Stimulated activated CD4-positive, alpha-beta T cell treated with anti-CD3 and anti-CD28 coated beads, Interleukin-4, amount 100 ng/mL, for 24 hours (primary cell): ENCODE results near the gene CPNE8.

Experiments
- DNase-seq: peaks from one replicate; pipeline ENCODE4 v3.0.0-alpha.2; 2020

CPNE8 gene

DNA sequence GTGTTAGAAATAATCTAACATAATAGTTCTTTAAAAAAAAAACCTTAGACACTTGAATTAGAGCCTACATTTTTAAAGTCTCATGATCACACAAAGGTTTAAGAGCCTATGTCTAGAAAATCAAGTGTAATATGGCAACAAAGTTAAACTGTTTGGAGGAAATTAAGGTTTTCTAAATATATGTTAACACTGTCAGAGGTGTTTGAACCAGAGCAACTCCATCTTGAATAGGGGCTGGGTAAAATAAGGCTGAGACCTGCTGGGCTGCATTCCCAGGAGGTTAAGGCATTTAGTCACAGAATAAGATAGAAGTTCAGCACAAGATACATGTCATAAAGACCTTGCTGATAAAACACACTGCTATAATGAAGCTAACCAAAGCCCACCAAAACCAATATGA, 12.4 kb downstream of the CPNE8 start:
- DNase-seq: no peak

- DNase-seq: no peak
Measured at GRCh38 chr12:38892087-38892786, 13.2 kb downstream of the CPNE8 start.

GRCh38 chr12:38890102-38890855, 15.1 kb downstream of the CPNE8 start:
- no peak for DNase-seq

DNA sequence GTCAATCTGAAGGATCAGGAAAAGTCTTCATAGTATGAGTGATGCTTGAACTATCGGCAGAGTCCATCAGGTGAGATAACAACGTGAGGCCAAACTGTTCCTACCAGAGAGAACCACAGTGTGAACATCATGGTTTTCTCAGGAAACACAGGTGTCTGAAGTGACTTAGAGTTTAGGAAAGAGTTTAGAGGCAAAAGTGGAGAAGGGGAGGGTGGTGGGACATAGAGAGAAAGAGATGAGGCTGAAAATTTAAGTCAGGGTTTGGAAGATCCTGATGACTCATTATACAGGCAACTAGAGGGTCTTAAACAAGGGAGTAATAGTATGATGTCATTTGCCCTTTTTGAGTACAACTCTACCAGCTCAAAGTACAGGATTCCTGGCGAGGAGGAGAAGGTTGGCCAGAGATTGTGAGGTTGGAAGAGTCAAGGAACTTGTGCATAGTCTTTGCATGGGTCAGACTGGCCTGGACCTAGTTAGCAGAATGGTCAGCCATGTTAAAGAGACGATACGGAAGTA, 16.0 kb downstream of the CPNE8 start:
- no peak for DNase-seq

DNA sequence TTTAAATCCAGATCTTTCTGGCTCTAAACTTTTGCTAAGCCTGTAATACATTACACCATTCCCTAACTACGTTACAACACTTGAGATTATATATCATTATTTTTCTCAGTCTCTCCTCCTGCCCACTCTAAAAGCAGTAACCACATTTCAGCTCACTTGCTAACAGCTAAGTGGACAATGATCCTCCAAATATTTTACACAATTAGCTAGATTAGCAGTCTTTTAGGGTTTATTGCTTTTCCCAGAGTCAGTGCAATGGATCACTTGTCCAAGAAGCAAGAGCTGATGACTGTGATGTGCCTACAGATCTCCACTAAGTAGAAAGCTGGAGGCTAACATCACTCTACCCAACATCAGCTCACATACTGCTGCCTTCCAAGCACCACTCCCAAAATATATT, 17.6 kb downstream of the CPNE8 start:
- DNase-seq: no peak

GRCh38 chr12:38886931-38887330, 18.5 kb downstream of the CPNE8 start:
- DNase-seq: no peak

DNA sequence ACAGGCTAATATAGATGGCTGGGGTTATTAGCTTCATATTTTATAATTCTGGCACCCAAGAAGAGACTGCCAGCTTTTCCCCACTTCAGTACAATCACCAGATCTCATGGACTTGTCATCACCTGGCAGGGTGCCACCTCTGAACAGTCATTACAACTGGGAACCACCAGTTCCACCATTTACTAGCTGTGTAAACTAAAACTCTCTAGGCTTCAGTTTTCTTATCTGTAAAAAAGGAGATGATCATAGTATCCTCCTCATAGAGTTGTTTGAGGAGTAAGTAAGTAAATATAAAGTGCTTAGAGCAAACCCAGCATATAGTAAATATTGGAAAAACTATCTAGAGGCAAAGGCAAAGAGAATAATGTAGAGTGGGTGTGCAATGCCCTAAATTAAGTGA, 19.3 kb downstream of the CPNE8 start:
- DNase-seq: peak; percentile 12

DNA sequence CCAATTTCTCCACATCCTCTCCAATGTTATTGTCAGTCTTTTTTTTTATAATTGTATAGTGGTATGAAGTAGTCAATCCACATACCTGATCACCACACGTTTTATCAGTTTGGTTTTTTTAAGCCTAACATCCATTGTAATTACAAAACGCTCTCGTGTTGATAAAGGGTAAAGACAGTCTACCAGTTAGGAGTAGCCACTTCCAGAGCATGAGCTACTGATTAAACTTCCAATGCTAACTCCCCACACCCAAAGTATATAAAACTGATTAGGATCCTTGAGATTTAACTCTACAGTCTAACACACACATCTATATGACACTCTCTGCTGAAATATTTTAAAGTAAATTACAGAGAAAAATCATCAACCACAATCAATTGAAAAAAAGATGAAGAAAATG, 20.7 kb downstream of the CPNE8 start:
- no peak for DNase-seq

DNA sequence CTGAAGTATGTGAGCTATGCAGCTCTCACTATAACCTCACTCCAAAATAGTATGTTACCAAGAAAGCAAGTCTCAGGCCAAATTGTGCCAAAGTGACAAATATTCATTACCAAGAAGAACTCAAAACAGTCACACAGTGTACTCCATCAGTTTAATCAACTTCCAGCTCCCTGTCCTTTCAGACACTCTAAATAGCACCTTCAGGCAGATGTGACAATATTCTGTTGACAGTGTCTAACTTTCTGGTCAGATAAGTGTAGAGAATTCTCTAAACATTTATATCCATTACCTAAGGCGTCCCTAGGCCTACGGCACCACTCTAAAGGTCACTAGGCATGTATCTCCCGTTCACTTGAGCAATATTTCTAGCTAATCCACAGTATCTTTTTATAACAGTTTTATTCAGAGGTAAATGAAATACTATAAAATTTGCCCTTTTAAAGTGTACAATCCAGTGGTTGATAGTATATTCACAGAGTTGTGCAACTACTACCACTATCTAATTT, 21.7 kb downstream of the CPNE8 start:
- no peak for DNase-seq

GRCh38 chr12:38880288-38880687, 25.1 kb downstream of the CPNE8 start:
- no peak for DNase-seq

GRCh38 chr12:38878986-38879385, 26.4 kb downstream of the CPNE8 start:
- no peak for DNase-seq

DNA sequence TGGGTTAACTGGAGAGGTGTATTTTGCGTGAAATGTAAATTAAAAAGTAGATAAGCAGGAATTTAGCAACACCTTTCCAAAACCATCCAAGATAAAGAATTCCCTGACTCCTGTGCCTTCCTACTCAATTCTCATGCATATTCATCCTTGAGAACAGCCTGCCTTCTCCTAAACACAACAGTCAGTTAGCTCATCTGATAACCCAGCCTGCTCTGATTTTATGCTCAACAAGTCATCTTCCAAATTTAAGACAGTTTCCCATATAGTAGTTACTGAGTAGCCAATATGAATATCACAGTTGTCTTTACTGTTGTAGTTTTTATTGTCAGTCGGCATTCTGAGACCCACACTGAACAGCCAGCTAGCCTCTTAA, 27.1 kb downstream of the CPNE8 start:
- DNase-seq: no peak

- DNase-seq: no peak
Measured at GRCh38 chr12:38875586-38876228, 29.7 kb downstream of the CPNE8 start.

- no peak for DNase-seq
Measured at GRCh38 chr12:38872561-38872960, 32.8 kb downstream of the CPNE8 start.

DNA sequence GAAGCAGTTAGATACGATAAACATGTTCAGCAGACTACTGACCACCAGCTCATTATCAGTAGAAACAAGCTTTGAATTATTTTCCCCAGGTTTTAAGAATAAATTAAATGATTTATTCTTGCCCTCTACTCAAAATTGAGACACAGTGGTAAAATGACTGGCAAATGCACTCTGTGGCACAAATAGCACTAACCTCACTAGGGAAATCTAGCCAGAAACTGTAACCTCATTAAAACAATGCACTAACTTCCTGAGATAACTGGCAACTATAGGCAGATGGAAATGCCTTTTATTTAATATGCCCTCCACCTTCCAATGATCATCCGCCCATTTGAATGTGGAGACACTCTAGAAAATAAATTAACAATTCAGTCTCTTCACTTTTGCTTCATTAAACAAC, 33.2 kb downstream of the CPNE8 start:
- DNase-seq: no peak

- DNase-seq: no peak
Measured at GRCh38 chr12:38869036-38869435, 36.4 kb downstream of the CPNE8 start.

- no peak for DNase-seq
Measured at GRCh38 chr12:38850461-38850860, 54.9 kb downstream of the CPNE8 start.

GRCh38 chr12:38847247-38847646, 58.1 kb downstream of the CPNE8 start:
- no peak for DNase-seq

DNA sequence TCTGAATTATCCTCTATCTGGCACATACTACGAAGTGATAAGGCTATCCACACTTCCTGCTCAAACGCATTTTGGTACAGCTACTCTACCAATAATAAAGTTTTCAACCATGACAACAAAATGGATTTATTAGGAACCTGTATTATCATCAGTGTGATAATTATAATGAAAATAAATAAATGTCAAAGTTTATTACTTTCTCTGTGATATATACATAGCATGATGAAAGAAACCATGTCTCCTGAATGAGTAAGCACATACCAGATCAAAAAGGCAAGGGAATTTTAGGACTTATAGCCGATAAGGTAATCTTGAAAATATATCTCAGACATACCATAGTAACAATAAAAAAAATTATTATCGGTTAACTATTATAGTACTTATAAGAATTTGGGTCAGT, 61.1 kb downstream of the CPNE8 start:
- DNase-seq: no peak

DNA sequence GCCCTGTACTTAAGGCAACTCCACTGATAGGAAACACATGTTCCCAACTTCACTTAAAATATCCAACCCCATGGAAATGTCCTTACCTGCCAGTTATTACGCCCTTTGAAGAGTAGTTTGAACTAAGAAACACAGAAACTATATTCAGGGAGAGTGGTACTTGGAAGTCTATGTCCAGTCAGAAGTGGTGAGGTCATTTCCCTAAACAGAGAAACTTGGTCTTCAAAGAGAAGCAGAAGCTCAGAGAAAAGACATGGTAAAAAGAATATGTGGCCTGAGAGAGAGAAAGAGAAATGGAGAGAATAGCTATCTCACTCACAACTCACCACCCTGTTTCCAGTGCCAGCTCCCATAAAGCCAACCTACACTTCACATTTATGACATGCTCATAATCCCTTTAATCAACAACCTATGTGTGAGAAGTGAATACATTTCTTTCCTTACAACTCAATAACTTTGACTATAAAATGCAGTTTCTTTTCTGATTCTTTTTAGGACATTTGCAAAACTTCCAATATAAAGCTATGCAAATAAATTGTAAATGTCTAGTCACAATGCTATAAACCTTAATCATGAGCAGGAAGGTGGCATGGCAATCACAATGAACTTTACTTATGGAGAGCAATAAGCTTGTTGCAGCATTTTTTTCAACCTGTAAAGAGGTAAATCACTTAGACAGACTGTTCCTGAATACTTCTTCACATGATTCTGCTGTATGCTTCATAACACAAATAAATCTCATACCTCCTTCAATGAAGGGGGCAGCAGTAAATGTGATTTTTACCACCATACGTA, 67.1 kb downstream of the CPNE8 start:
- no peak for DNase-seq

- no peak for DNase-seq
Measured at GRCh38 chr12:38831715-38832114, 73.7 kb downstream of the CPNE8 start.

DNA sequence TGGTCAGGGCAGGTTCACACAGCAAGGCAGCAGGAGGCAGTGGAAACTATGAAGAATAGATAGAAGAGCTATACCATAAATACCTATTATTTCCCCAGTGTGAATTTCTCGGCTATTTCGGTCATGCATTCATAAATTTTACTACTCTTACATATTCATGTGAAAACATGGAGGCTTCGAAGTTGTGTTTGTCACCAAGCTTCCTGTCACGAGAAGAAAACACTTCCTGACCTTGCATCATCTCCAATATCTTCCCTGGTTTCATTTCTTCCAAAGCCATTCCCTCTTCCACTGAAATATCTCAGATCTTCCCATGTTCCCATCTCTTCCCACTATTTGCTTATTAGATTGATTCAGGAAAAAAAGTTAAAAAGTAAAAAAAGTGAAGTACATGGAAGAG, 80.4 kb downstream of the CPNE8 start:
- DNase-seq: no peak

- no peak for DNase-seq
Measured at GRCh38 chr12:38823738-38824137, 81.7 kb downstream of the CPNE8 start.
